Measurements from ENCODE around the gene SYT9. TPM values are rescaled to one million over a fixed set of nuclear protein-coding genes. Genes with fewer than 3 reads are reported as not detected.

Gene SYT9
- total RNA-seq, 1 experiment from 2014 or later = not detected

DNA sequence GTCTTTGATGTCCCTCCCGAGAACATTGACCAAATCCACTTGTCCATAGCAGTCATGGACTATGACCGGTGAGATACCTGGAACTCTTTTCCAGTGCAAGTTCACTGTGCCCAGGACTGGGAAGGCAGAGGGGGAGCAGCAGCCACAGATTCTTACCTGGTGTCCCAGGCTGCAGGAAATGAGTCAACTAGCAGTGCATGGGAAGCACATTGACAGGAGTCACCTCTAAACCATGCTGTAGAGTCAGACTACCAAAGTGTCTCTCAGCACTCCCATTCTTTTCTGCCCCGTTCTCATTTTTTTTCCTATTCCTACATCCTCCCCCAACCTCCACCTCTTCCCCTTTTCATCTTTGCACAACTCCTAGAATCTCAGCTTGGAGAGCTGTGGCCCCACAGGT, 166.4 kb downstream of the SYT9 start:
- H3K4me1 Mint-ChIP-seq (ENCODE audit: insufficient read depth, unreplicated experiment) = peaks cover 5% of the 10 kb centered on the region
- H3K4me3 Mint-ChIP-seq (ENCODE audit: unreplicated experiment) = no peak overlapping the region
- ChIA-PET POLR2A (no interaction called here), CTCF (interaction anchor here (0.8 kb wide), 1 partner anchor 25 kb away, joined by 3 read pairs; no protein-coding TSS in a partner anchor)
- H3K27ac Mint-ChIP-seq (ENCODE audit: low read depth, unreplicated experiment) = no peak overlapping the region
- no peaks in the 10 kb centered on the region for H3K9me3 Mint-ChIP-seq (ENCODE audit: unreplicated experiment)
- no TSS peak for BruUV-seq (replicated peaks)
- no peaks in the 10 kb centered on the region for H3K36me3 Mint-ChIP-seq (ENCODE audit: insufficient read depth, unreplicated experiment)
- H3K27me3 Mint-ChIP-seq (ENCODE audit: insufficient read depth, unreplicated experiment) = peaks cover 14% of the 10 kb centered on the region
- TF ChIP-seq, protein P1, sequence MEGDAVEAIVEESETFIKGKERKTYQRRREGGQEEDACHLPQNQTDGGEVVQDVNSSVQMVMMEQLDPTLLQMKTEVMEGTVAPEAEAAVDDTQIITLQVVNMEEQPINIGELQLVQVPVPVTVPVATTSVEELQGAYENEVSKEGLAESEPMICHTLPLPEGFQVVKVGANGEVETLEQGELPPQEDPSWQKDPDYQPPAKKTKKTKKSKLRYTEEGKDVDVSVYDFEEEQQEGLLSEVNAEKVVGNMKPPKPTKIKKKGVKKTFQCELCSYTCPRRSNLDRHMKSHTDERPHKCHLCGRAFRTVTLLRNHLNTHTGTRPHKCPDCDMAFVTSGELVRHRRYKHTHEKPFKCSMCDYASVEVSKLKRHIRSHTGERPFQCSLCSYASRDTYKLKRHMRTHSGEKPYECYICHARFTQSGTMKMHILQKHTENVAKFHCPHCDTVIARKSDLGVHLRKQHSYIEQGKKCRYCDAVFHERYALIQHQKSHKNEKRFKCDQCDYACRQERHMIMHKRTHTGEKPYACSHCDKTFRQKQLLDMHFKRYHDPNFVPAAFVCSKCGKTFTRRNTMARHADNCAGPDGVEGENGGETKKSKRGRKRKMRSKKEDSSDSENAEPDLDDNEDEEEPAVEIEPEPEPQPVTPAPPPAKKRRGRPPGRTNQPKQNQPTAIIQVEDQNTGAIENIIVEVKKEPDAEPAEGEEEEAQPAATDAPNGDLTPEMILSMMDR (IDR thresholded peaks at IDR 0.05; ENCODE audit: unreplicated experiment) = no peak
- intact Hi-C loops (cut with micrococcal nuclease) = no loop called here
- DNase-seq (ENCODE audit: unreplicated experiment) = peak; percentile 17

DNA sequence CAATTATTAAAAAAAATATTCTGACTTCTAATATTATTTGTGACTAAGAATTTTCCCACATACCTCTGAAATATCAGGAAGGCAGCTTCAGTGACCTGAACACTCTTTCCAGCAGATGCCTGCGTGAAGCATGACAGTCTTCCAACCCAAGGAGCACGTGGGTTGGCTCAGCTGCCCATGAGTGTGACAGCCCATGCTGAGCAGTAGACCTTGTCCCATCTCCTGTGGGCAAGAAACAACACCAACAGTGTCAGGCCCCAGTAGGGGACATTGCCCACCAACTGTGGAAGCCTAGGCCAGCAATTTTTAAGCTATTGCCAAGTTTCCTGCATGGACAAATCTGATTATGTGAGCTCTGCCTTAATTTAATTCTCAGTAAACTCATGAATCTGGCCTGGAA, 167.2 kb downstream of the SYT9 start:
- CTCF ChIA-PET = interaction anchor here (0.6 kb wide), 1 partner anchor 1137 kb away, joined by 4 read pairs; no protein-coding TSS in a partner anchor
- no peak overlapping the region for H3K27ac Mint-ChIP-seq (ENCODE audit: low read depth, unreplicated experiment)
- H3K27me3 Mint-ChIP-seq (ENCODE audit: insufficient read depth, unreplicated experiment) = peaks cover 11% of the 10 kb centered on the region
- POLR2A ChIA-PET = interaction anchor here (0.7 to 1.0 kb wide), 2 partner anchors 13 to 44 kb away, joined by 3 read pairs; no protein-coding TSS in a partner anchor
- DNase-seq (ENCODE audit: unreplicated experiment) = no peak
- no peaks in the 10 kb centered on the region for H3K36me3 Mint-ChIP-seq (ENCODE audit: insufficient read depth, unreplicated experiment)
- H3K4me3 Mint-ChIP-seq (ENCODE audit: unreplicated experiment) = no peak overlapping the region
- intact Hi-C loops (cut with micrococcal nuclease) = no loop called here
- H3K9me3 Mint-ChIP-seq (ENCODE audit: unreplicated experiment) = no peaks in the 10 kb centered on the region
- H3K4me1 Mint-ChIP-seq (ENCODE audit: insufficient read depth, unreplicated experiment) = peaks cover 5% of the 10 kb centered on the region
- BruUV-seq (replicated peaks) = no TSS peak
- TF ChIP-seq, protein P1 (IDR thresholded peaks at IDR 0.05; ENCODE audit: unreplicated experiment) = no peak

DNA sequence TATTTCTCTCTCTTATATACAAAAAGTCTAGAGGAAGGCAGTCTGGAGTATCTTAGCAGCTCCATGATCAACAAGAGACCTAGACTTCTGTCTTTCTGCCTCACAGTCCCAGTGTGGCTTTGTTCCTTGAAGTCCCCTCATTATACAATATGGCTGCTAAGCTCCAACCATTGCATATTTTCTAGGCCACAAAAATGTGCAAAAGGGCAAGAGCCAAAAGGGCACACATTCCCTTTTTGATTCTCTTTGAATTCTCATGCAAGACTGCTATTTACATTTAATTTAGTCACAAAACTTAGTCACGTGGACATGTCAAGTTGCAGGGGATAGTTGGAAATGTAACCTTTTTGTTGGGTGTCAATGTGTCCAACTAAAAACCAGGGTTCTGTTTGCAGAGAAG, 169.4 kb downstream of the SYT9 start:
- no peaks in the 10 kb centered on the region for H3K36me3 Mint-ChIP-seq (ENCODE audit: insufficient read depth, unreplicated experiment)
- no TSS peak for BruUV-seq (replicated peaks)
- H3K27me3 Mint-ChIP-seq (ENCODE audit: insufficient read depth, unreplicated experiment) = peaks cover 3% of the 10 kb centered on the region
- no peaks in the 10 kb centered on the region for H3K9me3 Mint-ChIP-seq (ENCODE audit: unreplicated experiment)
- no peak overlapping the region for H3K4me3 Mint-ChIP-seq (ENCODE audit: unreplicated experiment)
- no peak for DNase-seq (ENCODE audit: unreplicated experiment)
- CTCF ChIA-PET = no interaction called here
- H3K4me1 Mint-ChIP-seq (ENCODE audit: insufficient read depth, unreplicated experiment) = peaks cover 5% of the 10 kb centered on the region
- POLR2A ChIA-PET = no interaction called here
- TF ChIP-seq, protein P1 (IDR thresholded peaks at IDR 0.05; ENCODE audit: unreplicated experiment) = no peak
- intact Hi-C loops (cut with micrococcal nuclease) = no loop called here
- no peak overlapping the region for H3K27ac Mint-ChIP-seq (ENCODE audit: low read depth, unreplicated experiment)

DNA sequence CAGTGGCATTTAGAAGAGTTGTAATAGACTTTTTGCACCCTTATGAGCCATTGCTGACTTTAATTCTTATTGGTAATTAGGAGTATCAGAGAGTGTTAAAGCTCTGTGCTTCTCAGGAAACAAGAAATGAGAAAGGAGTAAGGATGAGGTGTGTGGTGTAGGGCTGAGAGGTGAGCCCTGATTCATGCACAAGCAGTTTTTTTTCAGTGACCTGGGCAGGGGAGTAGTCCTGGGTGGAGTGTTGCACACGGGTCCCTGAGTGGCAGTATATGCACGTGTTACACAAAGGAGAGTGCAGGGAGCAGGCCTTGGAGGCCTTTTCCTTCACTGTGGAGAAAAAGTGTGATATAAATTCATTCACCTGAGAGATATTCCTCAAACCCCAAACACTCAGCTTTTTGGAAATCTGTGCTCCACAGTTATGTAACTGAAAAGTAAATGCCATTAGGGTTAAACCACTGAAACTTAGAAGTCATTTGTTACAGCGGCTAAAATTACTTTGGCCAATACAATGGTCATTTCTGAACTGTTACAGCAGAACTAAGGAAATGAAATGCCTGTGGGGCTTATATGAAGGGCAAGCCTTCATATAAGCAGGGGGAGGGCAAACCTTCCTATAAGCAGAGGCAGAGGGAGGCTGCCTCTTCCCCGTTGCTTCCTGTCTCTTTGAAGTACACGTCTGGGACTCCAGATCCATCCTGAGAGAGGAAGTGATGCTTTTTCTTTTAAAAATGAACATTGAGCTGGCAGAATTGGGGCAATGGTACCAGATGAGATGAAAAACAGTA, 171.0 kb downstream of the SYT9 start:
- Mint-ChIP-seq H3K4me1 (ENCODE audit: insufficient read depth, unreplicated experiment) (peaks cover 5% of the 10 kb centered on the region), H3K27me3 (ENCODE audit: insufficient read depth, unreplicated experiment) (peaks cover 17% of the 10 kb centered on the region), H3K36me3 (ENCODE audit: insufficient read depth, unreplicated experiment) (no peaks in the 10 kb centered on the region), H3K4me3 (ENCODE audit: unreplicated experiment) (no peak overlapping the region), H3K27ac (ENCODE audit: low read depth, unreplicated experiment) (no peak overlapping the region), H3K9me3 (ENCODE audit: unreplicated experiment) (no peaks in the 10 kb centered on the region)
- intact Hi-C loops (cut with micrococcal nuclease) = no loop called here
- DNase-seq (ENCODE audit: unreplicated experiment) = no peak
- TF ChIP-seq, protein P1 (IDR thresholded peaks at IDR 0.05; ENCODE audit: unreplicated experiment) = no peak
- POLR2A ChIA-PET = interaction anchor here (0.6 kb wide), 1 partner anchor 702 kb away, joined by 3 read pairs; no protein-coding TSS in a partner anchor
- CTCF ChIA-PET = interaction anchor here (0.6 to 1.0 kb wide), 5 partner anchors 18 to 273 kb away, joined by 3 to 4 read pairs (median 3); no protein-coding TSS in a partner anchor
- BruUV-seq (replicated peaks) = no TSS peak

Data from MCF 10A (cell line).